H1 (cell line): ENCODE data around the gene CARD16.

Source experiments
- ASH2L ChIP-seq: fragments of 200-600, 300-600 bp; sonication (generic); IDR thresholded peaks from one replicate; pipeline ENCODE4 v1.7.1; 2017; ENCODE audit warnings: low read length
- ATF3 ChIP-seq: IDR thresholded peaks from 2 replicates; pipeline ENCODE4 v1.6.1; 2011; ENCODE audit warnings: low read depth, mild to moderate bottlenecking, low read length; ENCODE audit not compliant: insufficient read depth
- CTCF ChIP-seq, 3 experiments: IDR thresholded peaks; 1 replicate in 2 of 3; 2 replicates in 1 of 3; pipeline versions ENCODE4 v1.5.1 to v1.6.1; 2011; ENCODE audit warnings: low read length in 3 of 3, mild to moderate bottlenecking in 3 of 3, inconsistent platforms in 2 of 3, low read depth in 1 of 3, moderate library complexity in 1 of 3; ENCODE audit not compliant: insufficient read depth in 1 of 3; ENCODE audit errors: control extremely low read depth in 1 of 3
- EP300 ChIP-seq, 2 experiments: IDR thresholded peaks; 1 replicate in 1 of 2; 2 replicates in 1 of 2; pipeline ENCODE4 v1.6.1; 2011 to 2012; ENCODE audit warnings: low read depth in 2 of 2, low read length in 2 of 2, mild to moderate bottlenecking in 2 of 2, borderline replicate concordance in 1 of 2, inconsistent platforms in 1 of 2, moderate library complexity in 1 of 2
- FOSL1 ChIP-seq: IDR thresholded peaks from 2 replicates; pipeline ENCODE4 v1.6.1; 2011; ENCODE audit warnings: mild to moderate bottlenecking, low read depth, low read length, moderate library complexity; ENCODE audit not compliant: insufficient read depth
- GABPA ChIP-seq: IDR thresholded peaks from 2 replicates; pipeline ENCODE4 v1.6.1; 2011; ENCODE audit warnings: mild to moderate bottlenecking, low read length, moderate library complexity, borderline replicate concordance; ENCODE audit not compliant: insufficient read depth
- HDAC2 ChIP-seq, 2 experiments: fragments of 300-600 bp in 1 of 2; sonication (generic) in 1 of 2; IDR thresholded peaks; 2 replicates each; pipeline ENCODE4 v1.6.1; 2011 to 2012; ENCODE audit warnings: low read depth in 2 of 2, low read length in 2 of 2, mild to moderate bottlenecking in 2 of 2, moderate library complexity in 2 of 2, borderline replicate concordance in 1 of 2, inconsistent platforms in 1 of 2
- JUN ChIP-seq: IDR thresholded peaks from 2 replicates; pipeline ENCODE4 v1.6.1; 2011; ENCODE audit warnings: low read depth, mild to moderate bottlenecking, improper control_type of control experiment, low read length
- JUND ChIP-seq: IDR thresholded peaks from 2 replicates; pipeline ENCODE4 v1.6.1; 2011; ENCODE audit warnings: mild to moderate bottlenecking, improper control_type of control experiment, low read length
- NRF1 ChIP-seq: IDR thresholded peaks from 2 replicates; pipeline ENCODE4 v1.6.1; 2011; ENCODE audit warnings: mild to moderate bottlenecking, low read depth, low read length, improper control_type of control experiment
- POLR2A ChIP-seq, 2 experiments: IDR thresholded peaks; 1 replicate in 1 of 2; 2 replicates in 1 of 2; pipeline ENCODE4 v1.6.1; 2011; ENCODE audit warnings: low read depth in 2 of 2, low read length in 2 of 2, mild to moderate bottlenecking in 2 of 2; ENCODE audit errors: control extremely low read depth in 1 of 2
- RAD21 ChIP-seq, 2 experiments: IDR thresholded peaks in 1 of 2; conservative IDR thresholded peaks in 1 of 2; 2 replicates each; pipeline ENCODE4 v1.6.1; 2011; ENCODE audit warnings: low read depth in 2 of 2, low read length in 2 of 2, improper control_type of control experiment in 1 of 2, inconsistent platforms in 1 of 2, mild to moderate bottlenecking in 1 of 2, moderate library complexity in 1 of 2
- YY1 ChIP-seq: IDR thresholded peaks from 2 replicates; pipeline ENCODE4 v1.6.1; 2011; ENCODE audit warnings: low read depth, mild to moderate bottlenecking, low read length

GRCh38 chr11:105003151-105003550 is 42.0 kb downstream of the CARD16 start:
- no peak for TF ChIP-seq ATF3
- no peak for TF ChIP-seq GABPA
- no peak for TF ChIP-seq HDAC2 (IDR thresholded peaks at IDR 0.05; ENCODE audit: borderline replicate concordance in 1 of 2, low read depth in 2 of 2, low read length in 2 of 2)
- TF ChIP-seq RAD21 (IDR thresholded peaks at IDR 0.05 in 1 of 2, conservative IDR thresholded peaks at IDR 0.05 in 1 of 2; ENCODE audit: low read depth in 2 of 2, low read length in 2 of 2): no peak
- TF ChIP-seq YY1: no peak
- TF ChIP-seq CTCF (IDR thresholded peaks at IDR 0.05; ENCODE audit: control extremely low read depth in 1 of 3, insufficient read depth in 1 of 3, low read depth in 1 of 3, low read length in 3 of 3): no peak
- no peak for TF ChIP-seq POLR2A (IDR thresholded peaks at IDR 0.05; ENCODE audit: control extremely low read depth in 1 of 2, low read depth in 2 of 2, low read length in 2 of 2)
- TF ChIP-seq JUN: no peak
- TF ChIP-seq EP300 (IDR thresholded peaks at IDR 0.05; ENCODE audit: borderline replicate concordance in 1 of 2, low read depth in 2 of 2, low read length in 2 of 2): no peak
- TF ChIP-seq NRF1: no peak
- no peak for TF ChIP-seq ASH2L
- no peak for TF ChIP-seq JUND
- no peak for TF ChIP-seq FOSL1
